ENCODE results near the gene ULK4.

ULK4 gene

GRCh38 chr3:41297750-41298149, 664.2 kb downstream of the ULK4 start:
- no peak overlapping the region for H3K27ac ChIP-seq (ENCODE audit: low read depth, low read length)
- peaks cover 3% of the 10 kb centered on the region; the same call in 1 of the 2 replicates for H3K27me3 ChIP-seq (ENCODE audit: control insufficient read depth, low read length)
- H3K4me1 ChIP-seq (ENCODE audit: control insufficient read depth, low read length) = no peaks in the 10 kb centered on the region
- no peaks in the 10 kb centered on the region for H3K36me3 ChIP-seq (ENCODE audit: control insufficient read depth, low read length)
- no peaks in the 10 kb centered on the region for H3K79me2 ChIP-seq (ENCODE audit: control insufficient read depth, low read length)
- no peaks in the 10 kb centered on the region for H3K9me2 ChIP-seq (replicated peaks; ENCODE audit: control insufficient read depth, low read length)
- no peaks in the 10 kb centered on the region for H4K20me1 ChIP-seq (ENCODE audit: control insufficient read depth, insufficient read depth, low read depth, low read length)
- H3F3A ChIP-seq (ENCODE audit: control insufficient read depth, insufficient read depth) = no peaks in the 10 kb centered on the region
- no peaks in the 10 kb centered on the region for H3K9me3 ChIP-seq (ENCODE audit: control insufficient read depth, insufficient read depth, low read length)
- TF ChIP-seq EZH2phosphoT487 (IDR thresholded peaks at IDR 0.05; ENCODE audit: borderline replicate concordance, low read length) (no peak), CTCF (IDR thresholded peaks at IDR 0.05; ENCODE audit: low read depth, low read length, poor library complexity, severe bottlenecking) (no peak)
- H3K4me3 ChIP-seq (ENCODE audit: low read length) = no peak overlapping the region
- no peak overlapping the region for H3K4me2 ChIP-seq (ENCODE audit: low read length)

- H3K4me1 ChIP-seq (ENCODE audit: control insufficient read depth, low read length) = no peaks in the 10 kb centered on the region
- no peaks in the 10 kb centered on the region for H3K27me3 ChIP-seq (ENCODE audit: control insufficient read depth, low read length)
- no peak overlapping the region for H3K4me3 ChIP-seq (ENCODE audit: low read length)
- no peaks in the 10 kb centered on the region for H4K20me1 ChIP-seq (ENCODE audit: control insufficient read depth, insufficient read depth, low read depth, low read length)
- H3K4me2 ChIP-seq (ENCODE audit: low read length) = no peak overlapping the region
- H3F3A ChIP-seq (ENCODE audit: control insufficient read depth, insufficient read depth) = no peaks in the 10 kb centered on the region
- H3K79me2 ChIP-seq (ENCODE audit: control insufficient read depth, low read length) = no peaks in the 10 kb centered on the region
- H3K9me2 ChIP-seq (replicated peaks; ENCODE audit: control insufficient read depth, low read length) = no peaks in the 10 kb centered on the region
- TF ChIP-seq EZH2phosphoT487 (IDR thresholded peaks at IDR 0.05; ENCODE audit: borderline replicate concordance, low read length) (no peak), CTCF (IDR thresholded peaks at IDR 0.05; ENCODE audit: low read depth, low read length, poor library complexity, severe bottlenecking) (no peak)
- no peak overlapping the region for H3K27ac ChIP-seq (ENCODE audit: low read depth, low read length)
- no peaks in the 10 kb centered on the region for H3K36me3 ChIP-seq (ENCODE audit: control insufficient read depth, low read length)
- H3K9me3 ChIP-seq (ENCODE audit: control insufficient read depth, insufficient read depth, low read length) = no peaks in the 10 kb centered on the region
Observed at GRCh38 chr3:41296556-41296955, 665.3 kb downstream of the ULK4 start.

GRCh38 chr3:41295740-41296139, 666.2 kb downstream of the ULK4 start:
- Histone ChIP-seq H3F3A (ENCODE audit: control insufficient read depth, insufficient read depth) (no peaks in the 10 kb centered on the region), H3K9me3 (ENCODE audit: control insufficient read depth, insufficient read depth, low read length) (no peaks in the 10 kb centered on the region), H4K20me1 (ENCODE audit: control insufficient read depth, insufficient read depth, low read depth, low read length) (no peaks in the 10 kb centered on the region), H3K27ac (ENCODE audit: low read depth, low read length) (no peak overlapping the region), H3K4me3 (ENCODE audit: low read length) (no peak overlapping the region), H3K9me2 (replicated peaks; ENCODE audit: control insufficient read depth, low read length) (no peaks in the 10 kb centered on the region), H3K4me1 (ENCODE audit: control insufficient read depth, low read length) (no peaks in the 10 kb centered on the region), H3K36me3 (ENCODE audit: control insufficient read depth, low read length) (no peaks in the 10 kb centered on the region), H3K4me2 (ENCODE audit: low read length) (no peak overlapping the region), H3K27me3 (ENCODE audit: control insufficient read depth, low read length) (no peaks in the 10 kb centered on the region), H3K79me2 (ENCODE audit: control insufficient read depth, low read length) (no peaks in the 10 kb centered on the region)
- no peak for TF ChIP-seq EZH2phosphoT487 (IDR thresholded peaks at IDR 0.05; ENCODE audit: borderline replicate concordance, low read length)
- TF ChIP-seq CTCF (IDR thresholded peaks at IDR 0.05; ENCODE audit: low read depth, low read length, poor library complexity, severe bottlenecking) = no peak

Measured in DOHH2 (cell line).